IPS DF 4.7 (cell line): ENCODE data around the gene OGDHL.
"Not testable (repeated sequence)": the region's sequence is repeated elsewhere in the genome, so short reads cannot be mapped to it uniquely, and the experiment has no call there.

Experiments used
- DNase-seq: peaks from one replicate; pipeline ENCODE4 v3.0.0-alpha.2; 2013; ENCODE audit warnings: low spot score; ENCODE audit errors: extremely low read depth

The OGDHL gene

DNA sequence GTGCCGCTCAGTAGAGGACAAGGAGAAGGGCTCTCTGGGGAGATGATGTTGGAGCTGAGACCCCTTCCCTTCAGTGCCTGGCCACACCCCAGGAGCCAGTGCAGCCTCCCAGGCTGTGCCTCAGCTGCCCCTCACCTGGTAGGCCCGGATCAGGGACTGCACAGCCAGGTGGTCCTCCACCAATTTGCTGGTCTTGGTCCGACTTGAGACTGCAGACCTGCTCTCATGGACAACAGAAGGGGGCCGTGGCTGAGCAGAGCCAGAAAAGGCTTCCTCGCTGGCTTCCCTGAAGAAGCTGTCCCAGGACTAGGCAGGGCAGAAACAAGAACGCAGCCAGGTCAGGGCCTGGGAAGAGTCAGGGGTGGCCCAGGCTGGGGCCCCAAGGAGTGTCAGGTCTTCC, 5.5 kb downstream of the OGDHL start:
- DNase-seq, result no peak

DNA sequence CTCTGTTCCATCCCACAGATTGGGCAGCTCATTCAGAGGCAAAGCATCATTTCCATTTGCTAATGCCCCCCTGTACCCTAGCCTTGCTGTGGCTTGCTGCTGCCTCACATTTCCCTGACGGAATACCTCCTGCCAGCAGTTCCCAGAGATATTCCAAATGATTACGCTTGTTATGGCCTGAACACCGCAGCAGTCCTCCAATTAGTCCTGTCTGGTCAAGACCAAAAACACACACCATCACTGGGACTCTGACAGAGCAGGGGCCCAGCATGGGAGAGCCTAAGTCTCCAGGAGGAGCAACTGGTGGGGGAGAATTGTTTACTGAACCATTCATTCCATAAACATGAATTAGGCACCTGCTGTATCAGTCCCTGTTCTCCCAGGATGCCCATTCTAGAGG, 6.1 kb downstream of the OGDHL start:
- no peak for DNase-seq

DNA sequence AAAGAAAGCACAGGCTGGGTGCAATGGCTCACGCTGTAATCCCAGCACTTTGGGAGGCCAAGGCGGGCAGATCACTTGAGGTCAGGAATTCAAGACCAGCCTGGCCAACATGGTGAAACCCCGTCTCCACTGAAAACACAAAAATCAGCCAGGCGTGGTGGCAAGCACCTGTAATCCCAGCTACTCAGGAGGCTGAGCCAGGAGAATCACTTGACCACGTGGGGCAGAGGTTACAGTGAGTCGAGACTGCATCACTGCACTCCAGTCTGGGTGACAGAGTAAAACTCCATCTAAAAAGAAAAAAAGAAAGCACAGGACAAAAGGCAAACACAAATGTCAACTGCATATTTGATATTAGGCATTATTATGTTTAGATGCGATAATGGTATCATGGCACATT, 7.2 kb downstream of the OGDHL start:
- DNase-seq, result not testable (repeated sequence)

DNA sequence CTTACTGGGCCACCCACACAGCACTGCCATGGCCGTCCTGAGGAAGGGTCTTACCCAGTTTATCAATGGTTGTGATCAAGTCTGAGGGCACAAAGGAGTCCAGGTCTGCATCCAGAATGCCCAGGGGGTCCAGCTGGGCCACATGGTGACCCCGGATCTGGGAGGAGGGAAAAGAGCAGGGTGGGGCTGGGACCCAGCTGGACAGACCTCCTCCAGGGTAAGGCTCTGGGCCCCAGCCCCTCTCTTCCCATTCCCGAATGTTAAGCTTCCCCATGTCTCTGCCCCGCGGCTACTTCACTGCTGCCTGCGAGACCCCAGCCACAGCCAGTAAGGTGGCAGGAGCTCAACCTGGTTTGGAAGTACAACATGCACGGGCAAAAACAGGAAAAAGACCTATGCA, 9.5 kb downstream of the OGDHL start:
- DNase-seq, result no peak

DNA sequence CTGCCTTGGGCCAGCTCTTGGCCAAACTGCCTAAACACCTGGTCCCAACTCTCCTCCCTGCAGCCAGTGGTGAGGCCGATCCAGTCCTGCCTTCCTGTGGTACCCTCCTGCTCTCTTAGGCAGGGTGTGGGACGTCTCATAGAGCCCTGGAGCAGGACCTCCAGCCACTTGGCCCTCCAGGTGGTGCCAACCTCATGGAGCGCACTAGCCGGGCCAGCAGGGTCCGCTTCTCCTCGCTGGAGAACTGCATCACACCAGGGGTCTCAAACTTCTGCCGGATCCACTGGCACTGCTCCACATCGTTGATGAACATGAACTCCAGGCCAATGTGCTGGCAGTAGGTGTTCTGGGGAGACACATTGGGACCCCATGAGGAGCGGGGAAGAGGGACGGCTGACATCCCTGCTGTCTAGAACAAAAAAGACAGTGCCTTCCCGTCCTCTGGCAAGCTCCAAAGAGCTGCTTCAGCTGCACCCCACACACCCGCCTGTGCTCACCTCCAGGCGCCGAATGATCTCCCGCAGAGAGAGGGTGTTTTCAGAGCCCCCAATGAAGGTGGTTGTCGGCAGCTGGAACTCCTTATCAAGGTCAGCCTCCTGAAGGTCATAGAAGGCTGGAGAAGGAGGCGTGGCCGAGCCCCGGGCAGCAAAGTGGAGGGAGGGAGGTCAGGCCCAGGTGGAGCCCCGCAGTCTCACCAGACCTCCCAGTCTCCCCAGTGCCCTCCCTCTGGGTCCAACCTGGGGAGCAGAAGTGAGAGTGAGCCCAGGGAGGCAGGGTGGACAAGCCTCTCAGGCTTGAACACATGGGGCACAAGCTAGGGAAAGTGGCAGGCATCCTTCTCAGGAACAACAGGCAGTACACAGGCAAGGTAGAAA, 10.2 kb downstream of the OGDHL start:
- no peak for DNase-seq

DNA sequence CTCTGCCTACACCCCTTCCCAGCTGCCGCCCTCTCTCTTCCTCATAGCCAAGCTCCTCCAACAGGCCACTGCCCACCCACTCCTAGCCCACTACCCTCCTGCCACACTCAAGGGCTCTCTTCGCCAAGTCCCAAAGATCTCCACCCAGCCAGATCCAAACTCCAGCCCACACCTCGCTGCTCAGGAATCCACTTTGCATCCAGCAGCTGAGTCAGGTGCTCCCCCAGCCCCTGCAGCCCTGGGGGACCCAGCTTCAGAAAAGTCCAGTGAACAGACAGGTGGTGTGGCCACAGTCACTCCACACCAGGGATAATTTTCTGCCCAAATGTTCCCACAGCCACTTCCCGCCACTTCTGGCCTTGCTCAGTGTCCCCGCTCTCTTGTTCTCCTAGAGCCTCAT, 10.9 kb downstream of the OGDHL start:
- DNase-seq, result no peak

DNA sequence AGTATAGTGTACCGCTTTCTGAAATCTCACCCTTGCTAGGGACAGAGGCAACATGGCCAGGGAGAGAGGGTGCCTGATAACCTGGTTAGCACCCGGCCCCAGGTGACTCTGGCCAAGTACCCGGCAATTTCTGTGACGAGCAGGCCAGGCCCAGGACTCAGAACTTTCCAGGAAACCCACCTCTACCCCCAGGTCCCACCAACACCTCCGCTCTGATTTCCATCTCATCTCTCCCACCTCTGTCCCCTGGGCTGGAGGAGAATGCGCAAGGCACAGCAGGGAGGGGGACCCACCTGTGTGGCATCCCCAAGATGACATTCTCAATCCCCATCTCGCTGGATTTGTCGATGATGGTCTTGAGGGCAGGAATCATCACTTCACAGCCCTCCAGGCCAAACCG, 11.6 kb downstream of the OGDHL start:
- DNase-seq, result no peak

DNA sequence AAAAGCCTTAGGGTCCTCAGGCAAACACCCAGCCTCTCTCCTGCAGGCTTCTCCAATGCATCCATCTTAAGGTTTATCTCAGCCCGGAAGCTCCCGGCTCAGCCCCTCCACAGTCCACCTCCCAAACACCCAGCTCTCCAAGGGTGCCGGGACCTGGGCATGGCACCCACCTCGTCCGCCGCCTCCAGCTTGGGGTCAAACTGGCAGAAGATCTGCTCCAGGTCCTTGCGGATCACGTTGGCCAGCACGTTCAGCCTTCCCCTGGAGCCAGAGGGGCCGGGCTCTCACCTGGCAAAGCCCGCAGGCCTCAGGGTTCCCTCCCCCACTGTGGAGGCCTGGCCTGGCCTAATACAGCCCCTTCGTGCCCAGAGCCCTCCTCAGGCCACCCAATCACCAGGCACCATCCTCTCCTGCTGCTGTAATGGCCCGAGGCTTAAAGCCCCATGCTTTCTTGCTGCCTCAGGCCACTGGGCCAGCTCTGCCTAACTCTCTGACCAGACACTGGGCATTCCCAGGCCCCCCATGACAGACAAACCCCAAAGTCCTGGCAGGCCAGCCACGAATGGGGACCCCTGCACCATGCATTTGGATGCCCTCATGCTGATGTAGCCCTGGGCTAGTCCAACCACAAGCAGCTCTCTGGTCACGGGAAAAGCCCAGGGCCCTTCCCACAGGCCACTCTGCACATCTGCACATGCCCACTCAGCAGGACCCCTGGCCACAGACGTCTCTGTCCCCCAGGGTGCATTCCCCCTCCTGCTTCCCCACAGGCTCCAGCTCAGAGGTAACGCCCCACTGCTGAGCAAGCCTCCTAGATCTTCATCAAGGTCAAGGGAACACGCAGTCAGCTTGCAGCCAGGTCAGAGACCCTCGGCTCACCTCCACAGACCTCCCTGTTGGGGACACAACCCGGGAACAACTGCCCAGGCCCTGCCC, 12.3 kb downstream of the OGDHL start:
- no peak for DNase-seq

DNA sequence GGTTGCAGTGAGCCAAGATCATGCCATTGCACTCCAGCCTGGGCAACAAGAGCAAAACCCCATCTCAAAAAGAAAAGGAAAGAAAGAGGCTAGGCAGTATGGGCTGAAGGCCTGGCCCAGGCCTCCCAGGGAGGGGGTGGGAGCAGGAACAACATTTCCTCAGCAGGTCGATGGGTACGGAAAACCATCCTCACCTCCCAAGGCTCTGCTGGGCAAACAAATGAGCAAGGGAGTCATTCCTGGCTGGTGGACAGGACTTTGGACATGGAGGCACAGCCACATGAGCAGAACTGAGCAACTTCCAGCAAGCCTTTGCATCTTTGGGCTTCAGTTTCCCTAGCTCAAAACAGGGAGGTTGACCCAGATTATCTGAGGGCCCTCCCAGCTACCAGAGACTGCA, 13.0 kb downstream of the OGDHL start:
- no peak for DNase-seq

DNA sequence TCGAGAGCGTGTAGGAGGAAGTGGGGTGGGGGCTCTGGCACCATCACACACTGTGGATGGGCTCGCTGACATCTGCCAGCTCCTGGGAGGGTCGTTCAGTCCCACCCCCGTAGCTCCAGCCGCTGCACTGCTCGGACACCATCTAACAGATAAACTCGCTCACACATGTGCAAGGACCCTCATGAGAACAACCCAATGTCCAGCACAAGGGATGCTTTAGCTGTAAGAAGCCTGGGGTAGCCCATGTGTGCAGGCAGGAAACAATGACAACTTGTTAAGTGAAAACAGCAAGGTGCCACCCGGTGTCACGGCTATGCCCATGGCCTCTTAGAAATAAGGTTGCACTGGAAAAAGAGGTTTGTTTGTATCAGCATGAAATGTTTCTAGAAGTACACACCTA, 14.1 kb downstream of the OGDHL start:
- no peak for DNase-seq

DNA sequence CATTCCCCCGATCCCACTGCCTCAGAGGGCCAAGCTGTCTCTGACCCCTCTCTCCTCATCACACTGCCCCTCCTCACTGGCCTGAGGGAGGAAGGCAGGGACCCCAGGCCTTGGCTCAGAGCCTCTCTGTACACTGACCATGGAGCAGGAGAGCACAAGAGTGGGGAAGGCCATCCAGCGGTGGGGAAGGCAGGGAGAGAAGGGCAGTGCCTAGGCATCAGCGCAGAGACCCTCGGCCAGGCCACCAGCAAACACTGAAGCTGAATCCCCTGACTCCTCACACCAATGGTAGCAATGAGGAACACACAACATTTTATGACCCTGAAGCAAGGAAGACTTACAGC, 14.8 kb downstream of the OGDHL start:
- no peak for DNase-seq

DNA sequence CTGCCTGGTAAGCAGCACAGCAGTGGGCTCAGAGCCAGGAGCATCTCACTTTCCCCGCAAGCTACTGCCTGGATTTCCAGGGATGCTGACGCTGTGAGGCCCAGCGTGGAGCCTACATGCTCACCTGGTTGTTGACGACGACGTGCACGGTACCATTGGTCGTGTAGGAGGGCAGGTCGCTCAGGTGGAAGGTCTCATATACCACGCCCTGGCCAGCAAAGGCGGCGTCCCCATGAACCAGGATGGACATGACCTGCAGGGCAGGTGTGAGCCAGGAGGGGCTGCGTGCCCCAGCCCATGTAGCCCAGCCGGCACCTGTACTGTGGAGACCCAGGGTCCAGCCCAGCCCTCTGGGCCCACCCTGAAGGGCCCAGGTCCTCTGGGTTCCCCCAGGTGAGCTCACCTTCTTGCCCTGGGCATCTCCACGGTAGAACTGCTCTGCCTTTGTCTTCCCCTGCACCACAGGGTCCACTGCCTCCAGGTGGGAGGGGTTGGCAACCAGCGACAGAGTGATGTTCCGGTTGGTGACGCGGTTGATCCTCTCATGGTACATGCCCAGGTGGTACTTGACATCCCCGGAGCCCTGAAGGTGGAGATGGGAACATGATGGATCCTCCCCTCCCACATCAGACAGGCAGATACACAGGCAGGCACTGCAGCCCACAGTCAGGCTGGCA, 15.4 kb downstream of the OGDHL start:
- no peak for DNase-seq

DNA sequence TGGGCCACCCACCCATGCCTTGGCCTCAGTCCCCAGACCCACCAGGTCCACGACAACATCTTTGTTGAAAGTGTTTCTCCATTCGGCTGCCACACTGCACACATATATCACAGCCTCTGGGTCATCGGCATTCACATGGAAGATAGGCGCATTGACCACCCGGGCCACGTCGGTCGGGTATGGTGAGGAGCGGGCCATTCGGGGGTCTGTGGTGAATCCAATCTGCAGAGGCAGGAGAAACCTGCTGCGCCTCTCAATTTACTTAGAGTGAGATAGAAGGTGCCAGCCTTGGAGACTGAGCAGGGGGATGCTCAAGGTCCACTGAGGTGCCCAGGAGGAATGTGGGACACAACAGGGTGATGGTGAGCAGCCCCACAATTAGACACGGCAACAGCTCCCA, 16.4 kb downstream of the OGDHL start:
- DNase-seq, result no peak

DNA sequence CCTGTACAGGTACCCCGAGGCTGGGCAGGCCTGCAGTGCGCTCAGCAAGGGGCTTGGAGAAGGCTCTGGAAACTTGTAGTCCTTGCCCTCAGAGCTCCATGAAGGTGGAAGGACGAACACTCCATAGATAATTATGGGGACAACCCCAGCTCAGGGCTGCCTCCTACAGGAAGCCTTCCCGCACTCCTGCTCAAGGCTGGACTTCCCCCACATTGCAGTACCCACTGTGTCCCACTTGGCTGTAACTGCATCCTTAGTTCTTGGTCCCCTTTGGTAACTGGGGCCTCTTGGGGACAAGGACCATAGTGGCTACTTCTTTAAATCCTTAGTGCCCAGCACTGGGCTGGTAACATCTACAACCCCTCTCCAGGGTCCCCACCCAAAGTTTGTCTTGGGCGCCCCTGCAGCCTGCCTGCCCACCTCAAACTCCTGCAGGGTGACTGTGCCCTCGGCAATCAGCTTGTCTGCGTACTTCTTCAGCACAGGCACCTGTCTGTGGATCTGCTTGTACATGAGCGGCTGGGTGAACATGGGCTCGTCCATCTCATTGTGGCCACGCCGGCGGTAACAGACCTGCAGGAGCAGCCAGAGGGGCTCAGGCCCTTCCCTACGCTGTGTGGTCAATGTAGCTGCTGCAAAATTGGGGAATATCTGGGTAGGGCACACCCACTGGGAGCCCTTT, 17.1 kb downstream of the OGDHL start:
- DNase-seq, result no peak

DNA sequence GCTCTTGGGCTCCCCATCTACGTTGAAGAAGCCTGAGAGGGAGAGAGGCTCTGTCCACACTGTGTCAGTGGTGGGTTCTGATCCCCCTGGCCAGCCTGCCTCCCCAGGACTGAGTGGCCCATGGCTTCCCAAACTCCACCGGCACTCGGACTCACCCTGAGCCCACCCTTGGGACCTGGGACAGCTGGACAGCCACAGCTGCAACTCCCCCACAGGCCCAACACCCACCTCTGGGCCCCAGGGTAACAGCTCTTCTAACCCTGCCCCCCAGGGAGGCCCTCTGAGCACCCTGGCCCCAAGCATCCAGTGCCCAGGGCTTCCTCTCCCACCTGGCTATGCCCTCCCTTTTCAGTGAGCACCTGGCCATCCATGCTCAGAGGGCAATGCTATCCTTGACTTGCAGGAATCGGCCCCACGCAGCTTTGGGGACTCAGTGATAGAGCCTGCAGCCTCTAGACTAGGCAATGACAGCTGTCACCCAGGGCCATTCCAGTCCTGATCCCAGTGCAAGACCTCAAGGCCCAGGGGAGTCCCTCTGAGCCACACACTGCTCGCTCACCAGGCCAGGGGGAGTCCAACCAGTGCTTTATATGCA, 17.9 kb downstream of the OGDHL start:
- no peak for DNase-seq

DNA sequence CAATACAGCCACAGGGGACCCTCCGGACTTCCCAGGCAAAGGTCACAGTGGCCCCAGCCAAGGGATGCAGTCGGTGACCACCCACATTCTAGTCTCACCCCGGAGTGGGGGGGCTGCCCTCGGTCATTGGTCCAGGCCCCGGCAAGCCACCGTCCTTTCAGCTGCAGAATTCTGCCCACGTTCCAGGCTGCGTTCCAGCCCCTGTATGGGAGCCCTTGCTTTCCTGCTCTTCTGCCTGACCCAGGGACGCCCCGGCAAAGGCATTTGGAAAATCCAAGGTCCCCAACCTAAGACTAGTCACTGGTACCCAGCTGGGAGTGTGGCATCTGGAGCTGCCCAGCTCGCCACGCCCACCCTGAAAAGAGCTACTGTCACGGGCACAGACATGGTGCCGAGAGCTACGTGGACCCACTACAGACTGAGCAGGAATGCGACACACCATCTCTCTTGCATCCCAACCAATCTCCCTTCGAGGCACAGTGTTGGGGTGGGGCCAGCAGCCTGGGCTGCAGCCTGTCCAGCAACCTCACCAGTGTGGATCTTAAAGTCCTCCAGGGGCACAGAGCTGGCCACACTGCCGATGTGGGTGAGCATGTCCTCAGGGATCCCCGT, 18.6 kb downstream of the OGDHL start:
- DNase-seq, result no peak

DNA sequence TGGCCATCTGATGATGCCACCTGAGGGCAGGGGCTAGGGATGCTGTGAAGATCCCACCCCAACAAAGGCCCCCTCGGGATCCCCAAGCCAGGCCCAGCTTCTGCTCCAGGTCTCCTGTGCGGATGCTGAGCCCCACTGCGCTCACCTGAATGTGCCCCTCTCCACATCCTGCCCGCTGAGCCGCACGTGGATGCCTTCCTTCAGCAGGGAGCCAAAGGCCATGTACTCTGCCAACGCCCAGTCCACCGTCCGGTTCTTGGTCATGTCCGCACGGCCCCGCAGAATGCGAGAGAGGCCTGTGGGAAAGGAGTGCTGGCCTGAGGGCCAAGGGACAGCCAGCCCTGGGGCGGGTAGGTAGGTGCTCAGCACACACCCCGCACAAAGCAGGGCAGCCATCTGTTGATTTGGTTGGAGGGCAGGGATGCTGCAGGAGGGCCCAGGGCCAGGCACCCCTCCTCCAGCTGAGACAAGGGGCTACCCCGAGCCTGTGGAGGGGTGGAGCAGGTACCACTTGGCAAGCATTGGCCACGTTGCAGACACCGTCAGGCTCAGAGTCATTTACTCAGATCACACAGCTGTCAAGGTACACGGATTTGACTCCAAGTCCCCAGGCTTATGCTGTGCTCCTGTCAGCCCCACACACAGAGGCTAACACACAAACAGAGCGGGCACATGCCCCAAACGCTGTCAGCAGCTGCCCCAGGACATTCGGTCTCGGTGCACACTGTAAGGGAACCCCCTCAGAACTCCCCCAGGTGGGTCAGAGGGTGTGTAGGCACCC, 19.2 kb downstream of the OGDHL start:
- no peak for DNase-seq

DNA sequence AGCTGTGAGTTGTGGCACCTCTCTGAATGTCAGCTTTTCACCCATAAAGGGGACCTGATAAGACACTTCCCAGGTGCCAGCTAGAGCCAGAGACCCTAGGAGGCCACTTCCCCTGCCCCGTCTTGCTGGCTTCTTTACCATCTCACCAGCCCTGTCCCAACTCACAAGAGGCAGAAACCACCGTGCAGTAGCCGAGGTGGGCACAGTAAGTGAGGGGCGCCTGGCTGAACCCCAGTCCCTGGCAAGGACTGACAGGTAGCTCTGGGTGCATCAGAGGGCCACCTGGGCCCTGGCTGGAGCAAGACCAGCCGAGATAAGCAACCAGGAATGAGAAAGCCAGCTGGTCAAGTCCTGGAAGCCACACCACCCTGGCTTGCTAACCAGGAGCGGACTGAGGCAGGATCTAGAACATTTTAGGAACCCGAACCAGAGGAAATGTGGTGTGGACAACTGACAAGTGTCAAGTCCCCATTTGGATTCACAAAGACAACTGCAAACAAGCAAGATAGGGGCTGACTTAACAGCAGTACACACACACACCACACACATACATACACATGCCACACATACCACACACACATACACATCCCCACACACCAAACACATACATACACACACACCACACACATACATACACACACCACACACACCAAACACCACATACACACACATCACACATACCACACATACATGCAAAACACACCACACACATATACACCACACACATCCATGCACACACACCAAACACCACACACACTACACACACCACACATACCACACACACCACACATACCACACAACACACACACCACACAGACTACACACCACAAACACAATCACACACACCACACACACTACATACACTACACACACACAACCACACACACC, 20.8 kb downstream of the OGDHL start:
- DNase-seq, result no peak
